Muscle layer of duodenum (tissue), 2 donors: Measurements from ENCODE around the gene MTA3.
"Not testable (repeated sequence)": the region's sequence is repeated elsewhere in the genome, so short reads cannot be mapped to it uniquely, and the experiment has no call there.

Experiments used
- H3K27ac ChIP-seq: one replicate; pipeline ENCODE4 v1.7.0; 2013; ENCODE audit warnings: mild to moderate bottlenecking, low read length
- H3K27me3 ChIP-seq: one replicate; pipeline ENCODE4 v1.7.0; 2013; ENCODE audit warnings: low read depth, mild to moderate bottlenecking, control low read depth, low read length
- H3K36me3 ChIP-seq, 2 donors: one replicate each; pipeline ENCODE4 v1.7.0; 2013; ENCODE audit warnings: low read length in 2 of 2, control low read depth in 1 of 2, mild to moderate bottlenecking in 1 of 2; ENCODE audit not compliant: insufficient read depth in 2 of 2, control insufficient read depth in 1 of 2
- H3K4me1 ChIP-seq, 2 donors: one replicate each; pipeline ENCODE4 v1.7.0; 2013; ENCODE audit warnings: low read length in 2 of 2, mild to moderate bottlenecking in 2 of 2, control low read depth in 1 of 2, moderate library complexity in 1 of 2; ENCODE audit not compliant: insufficient read depth in 2 of 2, control insufficient read depth in 1 of 2
- H3K4me3 ChIP-seq, 2 donors: one replicate each; pipeline ENCODE4 v1.7.0; 2013; ENCODE audit warnings: low read length in 2 of 2, low read depth in 1 of 2, mild to moderate bottlenecking in 1 of 2
- H3K9me3 ChIP-seq, 2 donors: one replicate each; pipeline ENCODE4 v1.7.0; 2013; ENCODE audit warnings: low read length in 2 of 2, control low read depth in 1 of 2, mild to moderate bottlenecking in 1 of 2; ENCODE audit not compliant: control insufficient read depth in 1 of 2
- donor health status: healthy.

The MTA3 gene

GRCh38 chr2:42588121-42588520 is 19.7 kb downstream of the MTA3 start:
- Histone ChIP-seq H3K27me3 (no peaks in the 10 kb centered on the region), H3K36me3 (peaks cover 0 to 7% of the 10 kb centered on the region in 2 donors), H3K4me1 (no peaks in the 10 kb centered on the region), H3K4me3 (no peak overlapping the region), H3K27ac (no peak overlapping the region), H3K9me3 (no peaks in the 10 kb centered on the region)

DNA sequence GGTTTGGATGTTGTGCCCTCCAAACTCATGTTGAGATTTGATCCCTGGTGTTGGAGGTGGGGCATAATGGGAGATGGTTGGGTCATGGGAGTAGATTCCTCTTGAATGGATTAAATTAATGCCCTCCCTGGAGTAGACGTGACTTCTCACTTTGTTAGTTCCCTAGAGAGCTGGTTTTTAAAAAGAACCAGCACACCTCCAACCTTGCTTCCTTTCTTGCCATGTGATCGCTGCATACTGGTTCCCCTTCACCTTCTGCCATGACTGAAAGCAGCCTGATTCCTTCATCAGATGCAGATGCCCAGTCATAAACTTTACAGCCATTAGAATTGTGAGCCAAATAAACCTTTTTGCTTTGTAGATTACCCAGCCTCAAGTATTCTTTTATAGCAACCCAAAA is 21.7 kb downstream of the MTA3 start:
- H3K9me3 ChIP-seq = no peaks in the 10 kb centered on the region
- H3K36me3 ChIP-seq = peaks cover 0 to 7% of the 10 kb centered on the region in 2 donors
- no peak overlapping the region for H3K4me3 ChIP-seq
- no peaks in the 10 kb centered on the region for H3K27me3 ChIP-seq
- H3K4me1 ChIP-seq = no peaks in the 10 kb centered on the region
- no peak overlapping the region for H3K27ac ChIP-seq

DNA sequence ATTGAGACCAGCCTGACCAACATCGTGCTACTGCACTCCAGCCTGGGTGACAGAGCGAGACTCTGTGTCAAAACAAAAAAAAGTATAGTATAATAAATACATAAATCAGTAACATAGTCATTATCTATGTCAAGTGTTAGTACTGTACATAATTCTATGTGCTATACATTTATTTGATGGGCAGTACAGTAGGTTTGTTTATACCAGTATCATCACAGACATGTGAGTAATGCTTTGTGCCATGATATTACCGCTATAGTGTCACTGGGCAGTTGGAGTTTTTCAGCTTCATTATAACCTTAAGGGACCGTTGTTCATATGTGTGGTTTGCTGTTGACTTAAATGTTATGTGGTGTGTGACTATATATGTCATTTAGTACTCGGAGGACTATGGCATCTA is 24.9 kb downstream of the MTA3 start:
- Histone ChIP-seq H3K27me3 (no peaks in the 10 kb centered on the region), H3K27ac (no peak overlapping the region), H3K4me3 (no peak overlapping the region), H3K9me3 (no peaks in the 10 kb centered on the region), H3K4me1 (no peaks in the 10 kb centered on the region), H3K36me3 (peaks cover 0 to 3% of the 10 kb centered on the region in 2 donors)

- H3K4me1 ChIP-seq = peaks cover 0 to 4% of the 10 kb centered on the region in 2 donors
- H3K4me3 ChIP-seq = no peak overlapping the region
- H3K9me3 ChIP-seq = no peaks in the 10 kb centered on the region
- no peak overlapping the region for H3K27ac ChIP-seq
- H3K27me3 ChIP-seq = no peaks in the 10 kb centered on the region
- H3K36me3 ChIP-seq = peaks cover 0 to 7% of the 10 kb centered on the region in 2 donors
Observed at GRCh38 chr2:42598656-42599055, 30.2 kb downstream of the MTA3 start.

GRCh38 chr2:42601076-42601475 is 32.6 kb downstream of the MTA3 start:
- Histone ChIP-seq H3K4me3 (no peak overlapping the region), H3K9me3 (no peaks in the 10 kb centered on the region), H3K36me3 (peaks cover 0 to 7% of the 10 kb centered on the region in 2 donors), H3K27ac (no peak overlapping the region), H3K4me1 (peaks cover 0 to 4% of the 10 kb centered on the region in 2 donors), H3K27me3 (no peaks in the 10 kb centered on the region)

- Histone ChIP-seq H3K27ac (no peak overlapping the region), H3K4me1 (peaks cover 0 to 4% of the 10 kb centered on the region in 2 donors), H3K27me3 (no peaks in the 10 kb centered on the region), H3K4me3 (no peak overlapping the region), H3K9me3 (no peaks in the 10 kb centered on the region), H3K36me3 (peaks cover 0 to 7% of the 10 kb centered on the region in 2 donors)
Observed at GRCh38 chr2:42602218-42602875, 33.9 kb downstream of the MTA3 start.

- H3K4me1 ChIP-seq = peaks cover 0 to 4% of the 10 kb centered on the region in 2 donors
- H3K27ac ChIP-seq = no peak overlapping the region
- H3K27me3 ChIP-seq = no peaks in the 10 kb centered on the region
- H3K36me3 ChIP-seq = peaks cover 0 to 7% of the 10 kb centered on the region in 2 donors
- no peak overlapping the region for H3K4me3 ChIP-seq
- no peaks in the 10 kb centered on the region for H3K9me3 ChIP-seq
Observed at GRCh38 chr2:42602876-42603219, 34.4 kb downstream of the MTA3 start.

DNA sequence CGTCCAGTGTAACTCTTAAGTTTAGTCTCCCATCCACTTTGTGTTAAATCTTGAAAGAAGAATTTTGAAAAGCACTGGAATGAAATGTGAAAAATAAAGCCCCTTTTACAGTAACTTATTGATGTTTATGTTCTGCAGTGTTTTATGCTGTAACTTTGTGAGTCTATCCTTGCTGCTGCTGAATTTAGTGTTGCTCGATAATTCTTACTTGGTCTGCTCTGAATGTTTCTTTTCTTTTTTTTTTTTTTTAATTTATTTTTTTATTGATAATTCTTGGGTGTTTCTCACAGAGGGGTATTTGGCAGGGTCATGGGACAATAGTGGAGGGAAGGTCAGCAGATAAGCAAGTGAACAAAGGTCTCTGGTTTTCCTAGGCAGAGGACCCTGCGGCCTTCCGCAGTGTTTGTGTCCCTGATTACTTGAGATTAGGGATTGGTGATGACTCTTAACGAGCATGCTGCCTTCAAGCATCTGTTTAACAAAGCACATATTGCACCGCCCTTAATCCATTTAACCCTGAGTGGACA is 36.0 kb downstream of the MTA3 start:
- not testable (repeated sequence) for H3K27me3 ChIP-seq, H3K4me3 ChIP-seq, H3K27ac ChIP-seq, H3K9me3 ChIP-seq, H3K4me1 ChIP-seq
- H3K36me3 ChIP-seq = peaks cover 2 to 12% of the 10 kb centered on the region in 2 donors

DNA sequence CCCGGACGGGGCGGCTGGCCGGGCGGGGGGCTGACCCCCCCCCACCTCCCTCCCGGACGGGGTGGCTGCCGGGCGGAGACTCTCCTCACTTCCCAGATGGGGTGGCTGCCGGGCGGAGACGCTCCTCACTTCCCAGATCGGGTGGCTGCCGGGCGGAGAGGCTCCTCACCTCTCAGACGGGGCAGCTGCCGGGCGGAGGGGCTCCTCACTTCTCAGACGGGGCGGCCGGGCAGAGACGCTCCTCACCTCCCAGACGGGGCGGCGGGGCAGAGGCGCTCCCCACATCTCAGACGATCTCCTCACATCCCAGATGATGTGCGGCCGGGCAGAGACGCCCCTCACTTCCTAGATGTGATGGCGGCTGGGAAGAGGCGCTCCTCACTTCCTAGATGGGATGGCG is 37.7 kb downstream of the MTA3 start:
- H3K36me3 ChIP-seq = peaks cover 10 to 23% of the 10 kb centered on the region in 2 donors
- H3K27ac ChIP-seq, H3K9me3 ChIP-seq, H3K27me3 ChIP-seq, H3K4me1 ChIP-seq, H3K4me3 ChIP-seq: not testable (repeated sequence)

DNA sequence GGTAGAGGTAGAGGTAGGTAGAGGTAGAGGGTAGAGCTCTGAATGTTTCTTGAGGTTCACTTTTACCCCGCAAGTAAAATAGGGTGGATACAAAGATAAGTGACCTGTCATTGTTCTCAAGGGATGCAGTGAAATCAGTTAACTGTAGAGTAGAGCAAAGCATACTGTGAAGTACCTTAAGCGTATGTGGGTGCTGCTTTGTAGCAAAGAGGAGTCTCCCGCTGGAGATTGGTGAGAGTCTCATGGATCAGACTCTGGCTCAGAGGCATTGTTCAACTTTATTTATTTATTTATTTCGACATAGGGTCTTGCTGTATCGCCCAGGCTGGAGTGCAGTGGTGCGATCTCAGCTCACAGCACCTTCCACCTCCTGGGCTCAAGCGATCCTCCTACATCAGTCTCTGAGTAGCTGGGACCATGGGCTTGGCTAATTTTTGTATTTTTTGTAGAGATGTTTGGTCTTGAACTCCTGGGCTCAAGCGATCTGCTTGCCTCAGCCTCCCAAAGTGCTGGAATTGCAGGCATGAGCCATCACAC is 38.7 kb downstream of the MTA3 start:
- Histone ChIP-seq H3K27me3 (no peaks in the 10 kb centered on the region), H3K4me3 (no peak overlapping the region), H3K36me3 (peaks cover 10 to 18% of the 10 kb centered on the region in 2 donors), H3K4me1 (no peaks in the 10 kb centered on the region), H3K27ac (no peak overlapping the region), H3K9me3 (no peaks in the 10 kb centered on the region)

DNA sequence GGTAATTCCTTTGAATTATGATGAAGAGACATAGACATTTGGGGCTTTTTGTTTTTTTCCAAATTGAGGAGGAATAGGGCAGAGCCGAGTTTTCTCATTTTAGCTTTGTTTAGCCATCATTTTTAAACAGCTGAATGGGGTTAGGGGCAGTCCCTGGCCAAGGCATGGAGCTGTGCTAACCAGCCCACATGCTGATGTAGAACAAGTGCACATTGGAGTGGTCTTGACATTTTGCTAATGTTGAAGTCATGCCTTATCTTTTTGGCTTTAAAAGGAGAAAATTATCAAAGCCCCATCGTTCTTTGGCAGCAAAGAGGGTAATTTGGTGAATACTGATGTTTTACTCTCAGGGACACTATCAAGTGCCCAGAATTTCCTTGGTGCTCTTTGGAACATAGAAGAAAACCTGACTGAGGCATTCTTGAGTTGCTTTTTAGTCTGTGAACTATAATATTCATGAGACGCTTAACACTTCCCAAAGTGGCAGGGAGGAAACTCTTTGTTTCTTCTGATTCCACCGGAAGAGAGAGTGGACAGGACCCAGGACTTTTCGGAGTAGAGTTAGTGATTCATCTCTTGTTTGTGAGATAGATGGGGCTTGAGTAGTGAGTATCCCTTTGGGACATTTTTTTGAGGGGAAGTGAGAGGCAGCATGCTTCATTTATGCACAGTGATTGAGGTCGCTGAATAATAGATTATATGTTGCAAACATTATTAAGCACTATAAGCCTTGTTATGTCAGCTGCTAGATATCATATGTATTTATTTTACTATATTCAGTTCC is 45.0 kb downstream of the MTA3 start:
- Histone ChIP-seq H3K27me3 (no peaks in the 10 kb centered on the region), H3K36me3 (peaks cover 10 to 18% of the 10 kb centered on the region in 2 donors), H3K9me3 (no peaks in the 10 kb centered on the region), H3K4me3 (no peak overlapping the region), H3K4me1 (no peaks in the 10 kb centered on the region), H3K27ac (no peak overlapping the region)
